K562 (cell line): ENCODE measurements around the gene MYCBP2. TPM values are rescaled to one million over a fixed set of nuclear protein-coding genes. Genes with fewer than 3 reads are reported as not detected.

Experiments used
- CBX8 ChIP-seq: fragments of 200-600 bp; sonication (generic); IDR thresholded peaks from 2 replicates; pipeline ENCODE4 v1.6.1; 2012; ENCODE audit warnings: borderline replicate concordance, mixed run types, low read depth, mild to moderate bottlenecking, moderate library complexity, mixed read lengths, low read length, control low read depth, inconsistent platforms; ENCODE audit not compliant: poor library complexity, severe bottlenecking; ENCODE audit errors: extremely low read depth
- CSDE1 ChIP-seq, 2 experiments: fragments of 450-650 bp; IDR thresholded peaks; 2 replicates each; pipeline ENCODE4 v1.6.1; 2016; ENCODE audit warnings: mild to moderate bottlenecking in 1 of 2
- DNMT1 ChIP-seq: fragments of 450-650 bp; IDR thresholded peaks from 2 replicates; pipeline ENCODE4 v1.6.1; 2016; ENCODE audit warnings: antibody characterized with exemption, mild to moderate bottlenecking
- ELF2 ChIP-seq: fragments of 250-450 bp; sonication (Bioruptor Pico); IDR thresholded peaks from 2 replicates; pipeline ENCODE4 v1.5.0; 2021; ENCODE audit warnings: mild to moderate bottlenecking
- HDAC8 ChIP-seq: fragments of 450-650 bp; IDR thresholded peaks from 2 replicates; pipeline ENCODE4 v1.6.1; 2016; ENCODE audit warnings: mild to moderate bottlenecking, missing genetic modification characterization, moderate library complexity, missing compliant biosample characterization
- JUN ChIP-seq, 2 experiments: sonication (generic) in 1 of 2; formaldehyde crosslinking in 1 of 2; IDR thresholded peaks; 2 replicates each; pipeline versions ENCODE4 v1.6.1 to v1.8.0; 2012 to 2022; ENCODE audit warnings: borderline replicate concordance in 2 of 2, mild to moderate bottlenecking in 2 of 2, improper control_type of control experiment in 1 of 2, low read depth in 1 of 2, low read length in 1 of 2, missing genetic modification reagents in 1 of 2
- KDM1A ChIP-seq, 2 experiments: fragments of 450-650 bp; IDR thresholded peaks; 2 replicates each; pipeline ENCODE4 v1.6.1; 2016; ENCODE audit warnings: mild to moderate bottlenecking in 2 of 2
- PHF8 ChIP-seq: fragments of 200-600 bp; sonication (generic); IDR thresholded peaks from 2 replicates; pipeline ENCODE4 v1.6.1; 2012; ENCODE audit warnings: mixed run types, mild to moderate bottlenecking, inconsistent platforms, low read length, moderate library complexity, borderline replicate concordance
- PURB ChIP-seq: sonication (generic); formaldehyde crosslinking; IDR thresholded peaks from 2 replicates; pipeline ENCODE4 v1.9.0; 2021; ENCODE audit warnings: low read depth, mild to moderate bottlenecking, missing genetic modification reagents
- VEZF1 ChIP-seq: fragments of 200-800 bp; sonication (Bioruptor generic); IDR thresholded peaks from 2 replicates; pipeline ENCODE4 v1.6.1; 2017; ENCODE audit warnings: missing genetic modification characterization, missing compliant biosample characterization
- ZKSCAN3 ChIP-seq: fragments of 250-450 bp; sonication (Bioruptor Pico); IDR thresholded peaks from 2 replicates; pipeline ENCODE4 v1.4.0; 2020
- polyA plus RNA-seq, 8 experiments: library from polyadenylated mRNA; depleted of rRNA in 4 of 8; stranded (reverse) in 5 of 8; unstranded in 3 of 8; fragments of >200 nt; fragmentation: Nextera tagmentation in 2 of 8; fragmentation: Illumina TruSeq in 1 of 8; extraction: Ambion mirVana in 2 of 8; extraction: Trizol in 1 of 8; gene quantifications; 2 replicates each; pipeline versions ENCODE4 v1.2.1 to v1.2.3, GENCODE V29; 2011 to 2014; ENCODE audit warnings: inconsistent platforms in 1 of 8, missing spikeins in 1 of 8
- total RNA-seq, 7 experiments: library from RNA; depleted of rRNA in 6 of 7; stranded (reverse); fragments of >200 nt in 6 of 7; fragmentation: Illumina TruSeq in 2 of 7; extraction: Trizol in 2 of 7; gene quantifications; 2 replicates each; pipeline versions ENCODE4 v1.2.1 to v1.2.3, GENCODE V29; 2011 to 2021; ENCODE audit warnings: low replicate concordance in 1 of 7
- TF ChIP-seq, protein P1 (sequence below): fragments of 150-350 bp; IDR thresholded peaks from 2 replicates; pipeline ENCODE4 v1.6.1; 2014; ENCODE audit warnings: low read depth, mild to moderate bottlenecking, low read length, borderline replicate concordance
- TF ChIP-seq, protein P2 (sequence below): fragments of 250-450 bp; sonication (Bioruptor Pico); IDR thresholded peaks from 2 replicates; pipeline ENCODE4 v1.4.0; 2020; ENCODE audit warnings: mild to moderate bottlenecking
- TF ChIP-seq, protein P3 (sequence below): fragments of 250-450 bp; sonication (Bioruptor Pico); IDR thresholded peaks from 2 replicates; pipeline ENCODE4 v1.5.0; 2021; ENCODE audit warnings: mild to moderate bottlenecking, borderline replicate concordance
- TF ChIP-seq, protein P4 (sequence below): sonication (generic); formaldehyde crosslinking; IDR thresholded peaks from 2 replicates; pipeline ENCODE4 v1.8.1; 2022; ENCODE audit warnings: missing genetic modification reagents

The MYCBP2 gene
- total and polyA plus RNA-seq, 9 of the 15 experiments (the other 6 are each of a cell fraction or from before 2014, with no cell fraction given): 13.2 to 47.2 (median 28.9) TPM

DNA sequence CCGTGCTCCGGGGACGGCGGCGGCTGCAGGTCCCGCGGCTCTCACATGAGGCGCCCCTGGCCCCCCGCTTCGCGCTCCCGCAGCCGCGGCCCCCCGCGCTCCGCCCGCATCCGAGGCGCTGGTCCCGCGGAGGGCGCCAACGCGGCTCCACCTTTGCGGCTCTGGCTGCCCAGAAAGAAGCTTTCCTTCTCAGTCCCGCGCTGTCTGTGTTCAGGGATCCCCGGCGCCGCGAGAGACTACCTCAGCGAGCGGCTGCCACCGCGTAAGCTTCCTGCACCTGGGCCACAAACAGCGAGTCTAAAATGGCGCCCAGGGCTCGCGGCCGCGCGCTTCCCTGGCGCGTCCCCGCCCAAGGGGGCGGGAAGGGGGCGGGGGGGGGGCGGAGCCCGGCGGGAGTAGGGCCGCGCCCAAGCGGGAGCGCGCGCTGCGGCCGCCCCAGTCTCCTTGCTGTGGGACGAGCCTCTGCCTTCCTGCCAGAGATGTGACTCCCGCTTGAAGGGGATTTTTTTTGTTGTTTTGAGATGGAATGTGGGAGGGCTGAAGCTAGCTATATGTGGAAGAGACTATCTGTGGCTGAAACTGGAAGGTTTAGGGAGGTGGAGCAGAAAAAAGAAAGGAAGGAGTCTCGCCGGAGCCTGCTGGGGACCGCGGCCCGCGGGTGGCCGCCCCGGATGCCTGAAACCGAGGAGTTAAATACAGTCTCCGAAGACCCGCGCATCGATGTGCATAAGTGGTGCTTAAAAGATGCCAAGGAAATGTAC lies 299.9 kb downstream of the MYCBP2 start, which contains the start of gene FBXL3 (continued):
- TF ChIP-seq, protein P1, sequence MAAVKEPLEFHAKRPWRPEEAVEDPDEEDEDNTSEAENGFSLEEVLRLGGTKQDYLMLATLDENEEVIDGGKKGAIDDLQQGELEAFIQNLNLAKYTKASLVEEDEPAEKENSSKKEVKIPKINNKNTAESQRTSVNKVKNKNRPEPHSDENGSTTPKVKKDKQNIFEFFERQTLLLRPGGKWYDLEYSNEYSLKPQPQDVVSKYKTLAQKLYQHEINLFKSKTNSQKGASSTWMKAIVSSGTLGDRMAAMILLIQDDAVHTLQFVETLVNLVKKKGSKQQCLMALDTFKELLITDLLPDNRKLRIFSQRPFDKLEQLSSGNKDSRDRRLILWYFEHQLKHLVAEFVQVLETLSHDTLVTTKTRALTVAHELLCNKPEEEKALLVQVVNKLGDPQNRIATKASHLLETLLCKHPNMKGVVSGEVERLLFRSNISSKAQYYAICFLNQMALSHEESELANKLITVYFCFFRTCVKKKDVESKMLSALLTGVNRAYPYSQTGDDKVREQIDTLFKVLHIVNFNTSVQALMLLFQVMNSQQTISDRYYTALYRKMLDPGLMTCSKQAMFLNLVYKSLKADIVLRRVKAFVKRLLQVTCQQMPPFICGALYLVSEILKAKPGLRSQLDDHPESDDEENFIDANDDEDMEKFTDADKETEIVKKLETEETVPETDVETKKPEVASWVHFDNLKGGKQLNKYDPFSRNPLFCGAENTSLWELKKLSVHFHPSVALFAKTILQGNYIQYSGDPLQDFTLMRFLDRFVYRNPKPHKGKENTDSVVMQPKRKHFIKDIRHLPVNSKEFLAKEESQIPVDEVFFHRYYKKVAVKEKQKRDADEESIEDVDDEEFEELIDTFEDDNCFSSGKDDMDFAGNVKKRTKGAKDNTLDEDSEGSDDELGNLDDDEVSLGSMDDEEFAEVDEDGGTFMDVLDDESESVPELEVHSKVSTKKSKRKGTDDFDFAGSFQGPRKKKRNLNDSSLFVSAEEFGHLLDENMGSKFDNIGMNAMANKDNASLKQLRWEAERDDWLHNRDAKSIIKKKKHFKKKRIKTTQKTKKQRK: no peak
- TF ChIP-seq HDAC8 (tag) (no peak), PHF8 (peak; percentile 90), KDM1A (IDR thresholded peaks at IDR 0.05) (no peak), CBX8 (no peak), PURB (no peak), ZKSCAN3 (no peak), CSDE1 (IDR thresholded peaks at IDR 0.05) (no peak), DNMT1 (no peak), VEZF1 (CRISPR knock-in tag) (peak; percentile 89), ELF2 (CRISPR knock-in tag) (no peak), JUN (IDR thresholded peaks at IDR 0.05; ENCODE audit: borderline replicate concordance, low read depth, low read length) (no peak), JUN (CRISPR knock-in tag; IDR thresholded peaks at IDR 0.05; ENCODE audit: borderline replicate concordance) (no peak)
- TF ChIP-seq, protein P2, sequence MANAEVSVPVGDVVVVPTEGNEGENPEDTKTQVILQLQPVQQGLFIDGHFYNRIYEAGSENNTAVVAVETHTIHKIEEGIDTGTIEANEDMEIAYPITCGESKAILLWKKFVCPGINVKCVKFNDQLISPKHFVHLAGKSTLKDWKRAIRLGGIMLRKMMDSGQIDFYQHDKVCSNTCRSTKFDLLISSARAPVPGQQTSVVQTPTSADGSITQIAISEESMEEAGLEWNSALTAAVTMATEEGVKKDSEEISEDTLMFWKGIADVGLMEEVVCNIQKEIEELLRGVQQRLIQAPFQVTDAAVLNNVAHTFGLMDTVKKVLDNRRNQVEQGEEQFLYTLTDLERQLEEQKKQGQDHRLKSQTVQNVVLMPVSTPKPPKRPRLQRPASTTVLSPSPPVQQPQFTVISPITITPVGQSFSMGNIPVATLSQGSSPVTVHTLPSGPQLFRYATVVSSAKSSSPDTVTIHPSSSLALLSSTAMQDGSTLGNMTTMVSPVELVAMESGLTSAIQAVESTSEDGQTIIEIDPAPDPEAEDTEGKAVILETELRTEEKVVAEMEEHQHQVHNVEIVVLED: no peak
- TF ChIP-seq, protein P3, sequence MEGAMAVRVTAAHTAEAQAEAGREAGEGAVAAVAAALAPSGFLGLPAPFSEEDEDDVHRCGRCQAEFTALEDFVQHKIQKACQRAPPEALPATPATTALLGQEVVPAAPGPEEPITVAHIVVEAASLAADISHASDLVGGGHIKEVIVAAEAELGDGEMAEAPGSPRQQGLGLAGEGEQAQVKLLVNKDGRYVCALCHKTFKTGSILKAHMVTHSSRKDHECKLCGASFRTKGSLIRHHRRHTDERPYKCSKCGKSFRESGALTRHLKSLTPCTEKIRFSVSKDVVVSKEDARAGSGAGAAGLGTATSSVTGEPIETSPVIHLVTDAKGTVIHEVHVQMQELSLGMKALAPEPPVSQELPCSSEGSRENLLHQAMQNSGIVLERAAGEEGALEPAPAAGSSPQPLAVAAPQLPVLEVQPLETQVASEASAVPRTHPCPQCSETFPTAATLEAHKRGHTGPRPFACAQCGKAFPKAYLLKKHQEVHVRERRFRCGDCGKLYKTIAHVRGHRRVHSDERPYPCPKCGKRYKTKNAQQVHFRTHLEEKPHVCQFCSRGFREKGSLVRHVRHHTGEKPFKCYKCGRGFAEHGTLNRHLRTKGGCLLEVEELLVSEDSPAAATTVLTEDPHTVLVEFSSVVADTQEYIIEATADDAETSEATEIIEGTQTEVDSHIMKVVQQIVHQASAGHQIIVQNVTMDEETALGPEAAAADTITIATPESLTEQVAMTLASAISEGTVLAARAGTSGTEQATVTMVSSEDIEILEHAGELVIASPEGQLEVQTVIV (CRISPR knock-in tag): no peak
- TF ChIP-seq, protein P4, sequence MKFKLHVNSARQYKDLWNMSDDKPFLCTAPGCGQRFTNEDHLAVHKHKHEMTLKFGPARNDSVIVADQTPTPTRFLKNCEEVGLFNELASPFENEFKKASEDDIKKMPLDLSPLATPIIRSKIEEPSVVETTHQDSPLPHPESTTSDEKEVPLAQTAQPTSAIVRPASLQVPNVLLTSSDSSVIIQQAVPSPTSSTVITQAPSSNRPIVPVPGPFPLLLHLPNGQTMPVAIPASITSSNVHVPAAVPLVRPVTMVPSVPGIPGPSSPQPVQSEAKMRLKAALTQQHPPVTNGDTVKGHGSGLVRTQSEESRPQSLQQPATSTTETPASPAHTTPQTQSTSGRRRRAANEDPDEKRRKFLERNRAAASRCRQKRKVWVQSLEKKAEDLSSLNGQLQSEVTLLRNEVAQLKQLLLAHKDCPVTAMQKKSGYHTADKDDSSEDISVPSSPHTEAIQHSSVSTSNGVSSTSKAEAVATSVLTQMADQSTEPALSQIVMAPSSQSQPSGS (CRISPR knock-in tag): no peak
